Neural cell (in vitro differentiated cells): ENCODE results near the gene MAEA. TPM values are rescaled to one million over a fixed set of nuclear protein-coding genes. Genes with fewer than 3 reads are reported as not detected.

ENCODE experiments used
- H2AFZ ChIP-seq: fragments of 200-600, 300-800 bp; sonication (generic), shearing (Covaris generic); 2 replicates; pipeline ENCODE4 v1.6.0; 2014; ENCODE audit warnings: low read depth, mild to moderate bottlenecking, antibody characterized with exemption, low read length, moderate library complexity
- H3F3A ChIP-seq: fragments of 200-600 bp; shearing (Covaris generic); 2 replicates; pipeline ENCODE4 v1.6.1; 2016; ENCODE audit warnings: mild to moderate bottlenecking, moderate library complexity, mixed read lengths, antibody characterized with exemption, low read length; ENCODE audit not compliant: insufficient read depth, poor library complexity, severe bottlenecking
- H3K27ac ChIP-seq: fragments of 200-600, 300-800 bp; sonication (generic), shearing (Covaris generic); 2 replicates; pipeline ENCODE4 v1.5.1; 2014; ENCODE audit warnings: mild to moderate bottlenecking, low read length, moderate library complexity
- H3K27me3 ChIP-seq: fragments of 300-800, 200-600 bp; sonication (generic), shearing (Covaris generic); 2 replicates; pipeline ENCODE4 v1.6.0; 2014; ENCODE audit warnings: mild to moderate bottlenecking, low read depth, low read length, moderate library complexity; ENCODE audit not compliant: insufficient read depth
- H3K36me3 ChIP-seq: fragments of 300-800, 200-600 bp; sonication (generic), shearing (Covaris generic); 2 replicates; pipeline ENCODE4 v1.5.1; 2014; ENCODE audit warnings: mild to moderate bottlenecking, antibody characterized with exemption, low read length, moderate library complexity; ENCODE audit not compliant: insufficient read depth
- H3K4me2 ChIP-seq: fragments of 300-800, 200-600 bp; sonication (generic), shearing (Covaris generic); 2 replicates; pipeline ENCODE4 v1.6.0; 2014; ENCODE audit warnings: mild to moderate bottlenecking, low read length
- H3K4me3 ChIP-seq: fragments of 300-800, 200-600 bp; sonication (generic), shearing (Covaris generic); 2 replicates; pipeline ENCODE4 v1.5.1; 2014; ENCODE audit warnings: mild to moderate bottlenecking, low read length, moderate library complexity
- H3K79me2 ChIP-seq: fragments of 200-600 bp; shearing (Covaris generic); replicated peaks from 2 replicates; pipeline ENCODE4 v1.6.0; 2014; ENCODE audit warnings: mild to moderate bottlenecking, low read length, moderate library complexity; ENCODE audit not compliant: insufficient read depth
- H3K9ac ChIP-seq: fragments of 300-800, 200-600 bp; sonication (generic), shearing (Covaris generic); 2 replicates; pipeline ENCODE4 v1.6.1; 2016; ENCODE audit warnings: mild to moderate bottlenecking, low read length, mixed read lengths
- H3K9me2 ChIP-seq: fragments of 200-600 bp; shearing (Covaris generic); 2 replicates; pipeline ENCODE4 v1.6.1; 2016; ENCODE audit warnings: mild to moderate bottlenecking, low read length, mixed read lengths; ENCODE audit not compliant: insufficient read depth
- H3K9me3 ChIP-seq: fragments of 200-600, 300-800 bp; sonication (generic), shearing (Covaris generic); 2 replicates; pipeline ENCODE4 v1.6.1; 2016; ENCODE audit warnings: mild to moderate bottlenecking, mixed run types, low read length, moderate library complexity, mixed read lengths
- H4K20me1 ChIP-seq: fragments of 200-600 bp; shearing (Covaris generic); 2 replicates; pipeline ENCODE4 v1.6.1; 2016; ENCODE audit warnings: mild to moderate bottlenecking, mixed run types; ENCODE audit not compliant: insufficient read depth
- CTCF ChIP-seq: fragments of 450-650 bp; IDR thresholded peaks from 2 replicates; pipeline ENCODE4 v1.5.1; 2014; ENCODE audit warnings: antibody characterized with exemption, mild to moderate bottlenecking, moderate library complexity; ENCODE audit not compliant: poor library complexity, severe bottlenecking
- EP300 ChIP-seq: fragments of 450-650 bp; conservative IDR thresholded peaks from 2 replicates; pipeline ENCODE4 v1.6.1; 2014; ENCODE audit warnings: antibody characterized with exemption, mild to moderate bottlenecking, moderate library complexity; ENCODE audit not compliant: poor library complexity, severe bottlenecking
- EZH2 ChIP-seq: fragments of 200-600, 300-800 bp; shearing (Covaris generic), sonication (generic); IDR thresholded peaks from 2 replicates; pipeline ENCODE4 v1.6.1; 2014; ENCODE audit warnings: antibody characterized with exemption, low read length, borderline replicate concordance, mild to moderate bottlenecking; ENCODE audit not compliant: insufficient read depth, poor library complexity, severe bottlenecking
- MXI1 ChIP-seq: fragments of 450-650 bp; conservative IDR thresholded peaks from 2 replicates; pipeline ENCODE4 v1.6.1; 2014; ENCODE audit warnings: antibody characterized with exemption, mild to moderate bottlenecking; ENCODE audit not compliant: poor library complexity, severe bottlenecking
- POLR2AphosphoS5 ChIP-seq: IDR thresholded peaks from 2 replicates; pipeline ENCODE4 v1.6.1; 2012
- RAD21 ChIP-seq: fragments of 450-650 bp; conservative IDR thresholded peaks from 2 replicates; pipeline ENCODE4 v1.6.1; 2014; ENCODE audit warnings: antibody characterized with exemption, mild to moderate bottlenecking, moderate library complexity
- SMC3 ChIP-seq: fragments of 450-650 bp; conservative IDR thresholded peaks from 2 replicates; pipeline ENCODE4 v1.6.1; 2014; ENCODE audit warnings: antibody characterized with exemption, mild to moderate bottlenecking, moderate library complexity; ENCODE audit not compliant: poor library complexity
- TAF1 ChIP-seq: IDR thresholded peaks from 2 replicates; pipeline ENCODE4 v1.6.1; 2012; ENCODE audit warnings: low read depth
- polyA plus RNA-seq: library from polyadenylated mRNA; depleted of rRNA; stranded (reverse); fragments of >200 nt; gene quantifications from 2 replicates; pipeline ENCODE4 v1.2.3, GENCODE V29; 2014
- TF ChIP-seq, protein P1 (sequence below): IDR thresholded peaks from 2 replicates; pipeline ENCODE4 v1.6.1; 2012; ENCODE audit warnings: borderline replicate concordance

Gene MAEA
- polyA plus RNA-seq, 1 donor from 2014 or later, result 106 TPM

DNA sequence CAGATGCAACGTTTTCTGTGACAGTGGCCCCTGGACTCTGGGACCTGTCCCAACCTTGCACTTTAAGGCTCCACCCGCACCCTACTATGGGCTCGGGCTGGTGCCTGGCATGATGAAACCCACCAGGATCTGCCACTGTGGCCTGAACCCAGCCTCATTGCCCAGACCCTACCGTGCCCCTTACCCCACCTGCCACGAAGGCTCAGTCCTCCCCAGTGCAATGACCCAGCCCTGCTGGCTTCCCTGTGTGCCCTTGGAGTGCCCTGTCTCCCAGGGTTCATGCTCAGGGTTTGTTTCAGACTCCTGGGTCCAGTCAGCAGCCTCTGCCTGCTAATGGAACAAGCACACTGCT, 60.5 kb downstream of the MAEA start:
- H3K4me2 ChIP-seq, result no peak overlapping the region

DNA sequence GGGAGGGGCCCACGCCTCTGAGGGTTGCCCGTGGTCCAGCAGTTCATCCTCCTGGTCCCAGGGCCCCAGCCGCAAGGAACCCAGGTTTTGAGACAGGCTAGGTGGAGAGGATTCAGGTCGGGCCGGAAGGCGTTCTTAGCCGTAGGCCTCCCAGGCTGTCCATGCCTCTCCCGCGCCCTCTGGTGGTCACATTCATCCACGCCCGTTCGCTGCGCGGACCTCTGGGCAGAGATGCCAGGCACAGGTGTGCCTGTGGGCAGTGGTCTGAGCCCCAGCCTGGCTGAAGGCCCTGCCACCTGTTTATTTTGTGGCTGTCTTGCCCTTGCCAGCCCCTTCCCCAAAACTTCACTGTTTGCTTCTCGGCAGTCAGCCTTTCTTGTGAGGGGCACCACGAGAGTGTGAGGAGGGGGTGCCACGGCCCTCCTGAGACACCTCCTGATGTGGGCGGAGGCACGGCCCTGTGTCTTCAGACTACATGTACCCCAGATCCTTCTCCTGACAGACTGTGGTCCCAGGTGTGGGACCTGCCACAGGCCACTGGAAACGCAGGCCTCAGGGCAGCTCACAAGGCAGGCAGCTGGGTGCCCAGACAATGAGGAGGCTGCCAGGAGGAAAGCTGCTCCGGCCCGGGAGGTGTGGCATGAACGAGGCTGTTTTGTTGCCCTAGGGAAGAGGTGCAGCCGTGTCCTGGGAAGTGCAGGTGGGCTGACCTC, 62.3 kb downstream of the MAEA start:
- Histone ChIP-seq H3K4me2 (no peak overlapping the region), H3F3A (no peaks in the 10 kb centered on the region), H3K27me3 (no peaks in the 10 kb centered on the region), H3K4me3 (no peak overlapping the region), H3K79me2 (no peaks in the 10 kb centered on the region), H2AFZ (no peak overlapping the region), H3K36me3 (no peaks in the 10 kb centered on the region), H3K9me3 (no peaks in the 10 kb centered on the region), H3K9ac (no peak overlapping the region), H3K27ac (no peak overlapping the region), H3K9me2 (no peaks in the 10 kb centered on the region), H4K20me1 (no peaks in the 10 kb centered on the region)
- TF ChIP-seq TAF1 (no peak), MXI1 (no peak), RAD21 (peak; percentile 71), POLR2AphosphoS5 (no peak), EZH2 (no peak), SMC3 (peak; percentile 86), CTCF (peak; percentile 85)
- TF ChIP-seq, protein P1, sequence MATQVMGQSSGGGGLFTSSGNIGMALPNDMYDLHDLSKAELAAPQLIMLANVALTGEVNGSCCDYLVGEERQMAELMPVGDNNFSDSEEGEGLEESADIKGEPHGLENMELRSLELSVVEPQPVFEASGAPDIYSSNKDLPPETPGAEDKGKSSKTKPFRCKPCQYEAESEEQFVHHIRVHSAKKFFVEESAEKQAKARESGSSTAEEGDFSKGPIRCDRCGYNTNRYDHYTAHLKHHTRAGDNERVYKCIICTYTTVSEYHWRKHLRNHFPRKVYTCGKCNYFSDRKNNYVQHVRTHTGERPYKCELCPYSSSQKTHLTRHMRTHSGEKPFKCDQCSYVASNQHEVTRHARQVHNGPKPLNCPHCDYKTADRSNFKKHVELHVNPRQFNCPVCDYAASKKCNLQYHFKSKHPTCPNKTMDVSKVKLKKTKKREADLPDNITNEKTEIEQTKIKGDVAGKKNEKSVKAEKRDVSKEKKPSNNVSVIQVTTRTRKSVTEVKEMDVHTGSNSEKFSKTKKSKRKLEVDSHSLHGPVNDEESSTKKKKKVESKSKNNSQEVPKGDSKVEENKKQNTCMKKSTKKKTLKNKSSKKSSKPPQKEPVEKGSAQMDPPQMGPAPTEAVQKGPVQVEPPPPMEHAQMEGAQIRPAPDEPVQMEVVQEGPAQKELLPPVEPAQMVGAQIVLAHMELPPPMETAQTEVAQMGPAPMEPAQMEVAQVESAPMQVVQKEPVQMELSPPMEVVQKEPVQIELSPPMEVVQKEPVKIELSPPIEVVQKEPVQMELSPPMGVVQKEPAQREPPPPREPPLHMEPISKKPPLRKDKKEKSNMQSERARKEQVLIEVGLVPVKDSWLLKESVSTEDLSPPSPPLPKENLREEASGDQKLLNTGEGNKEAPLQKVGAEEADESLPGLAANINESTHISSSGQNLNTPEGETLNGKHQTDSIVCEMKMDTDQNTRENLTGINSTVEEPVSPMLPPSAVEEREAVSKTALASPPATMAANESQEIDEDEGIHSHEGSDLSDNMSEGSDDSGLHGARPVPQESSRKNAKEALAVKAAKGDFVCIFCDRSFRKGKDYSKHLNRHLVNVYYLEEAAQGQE, result no peak

More for the DNA sequence above, 60.5 kb downstream of the MAEA start:
- Histone ChIP-seq H3K27ac (no peak overlapping the region), H3F3A (no peaks in the 10 kb centered on the region), H3K79me2 (no peaks in the 10 kb centered on the region), H3K9ac (no peak overlapping the region), H2AFZ (no peak overlapping the region), H3K36me3 (no peaks in the 10 kb centered on the region), H3K27me3 (no peaks in the 10 kb centered on the region), H4K20me1 (no peaks in the 10 kb centered on the region), H3K9me3 (no peaks in the 10 kb centered on the region), H3K4me3 (peak overlapping the region; percentile 31), H3K9me2 (no peaks in the 10 kb centered on the region)
- TF ChIP-seq CTCF (no peak), EZH2 (no peak), RAD21 (no peak), MXI1 (no peak), SMC3 (no peak), TAF1 (no peak), POLR2AphosphoS5 (no peak), EP300 (no peak)
- TF ChIP-seq, protein P1, result no peak
